HG02973 (cell line): ENCODE data around the gene WDR33.

Source experiments
- ATAC-seq: cut with Tn5 transposase; IDR thresholded peaks from one replicate; pipeline ENCODE4 v1.9.1; 2021; ENCODE audit warnings: moderate library complexity; ENCODE audit not compliant: unreplicated experiment

Gene WDR33

DNA sequence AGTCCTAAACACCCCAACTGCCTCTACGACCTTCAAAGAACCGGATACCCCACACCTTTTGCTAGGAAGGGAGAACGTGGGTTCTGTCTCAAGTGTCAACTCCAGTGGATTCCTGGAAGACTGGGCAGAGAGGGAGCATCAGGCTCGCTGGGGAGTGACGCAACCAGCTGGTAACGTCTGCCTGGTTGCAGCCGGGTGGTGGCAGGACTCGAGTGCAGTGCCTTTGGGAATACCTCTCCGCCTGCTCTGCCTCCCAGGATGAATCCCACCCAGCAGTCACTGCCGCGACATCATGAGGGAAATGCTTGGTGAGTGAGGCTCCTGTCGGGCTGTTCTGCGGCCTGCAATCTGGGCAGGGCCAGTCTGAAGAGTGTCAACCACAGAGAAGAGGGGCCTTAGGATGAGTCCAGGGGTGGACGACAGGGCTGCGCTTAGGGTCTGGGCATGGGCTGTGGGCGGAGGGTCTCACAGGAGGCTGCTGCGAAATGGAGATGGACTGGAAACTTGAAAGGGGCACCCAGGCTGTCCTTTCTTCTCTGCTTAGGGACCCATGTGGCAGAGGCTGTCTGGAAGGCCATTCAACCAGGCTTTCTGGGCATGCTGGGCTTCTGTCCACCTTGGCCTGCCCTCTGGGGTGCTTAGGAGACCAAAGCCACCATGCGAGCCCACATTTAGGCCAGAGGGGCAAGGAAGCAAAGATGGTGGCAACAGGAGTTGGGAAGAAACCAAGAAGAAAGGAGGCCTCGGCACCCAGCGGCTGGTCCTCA, 152.1 kb downstream of the WDR33 start:
- no peak for ATAC-seq

DNA sequence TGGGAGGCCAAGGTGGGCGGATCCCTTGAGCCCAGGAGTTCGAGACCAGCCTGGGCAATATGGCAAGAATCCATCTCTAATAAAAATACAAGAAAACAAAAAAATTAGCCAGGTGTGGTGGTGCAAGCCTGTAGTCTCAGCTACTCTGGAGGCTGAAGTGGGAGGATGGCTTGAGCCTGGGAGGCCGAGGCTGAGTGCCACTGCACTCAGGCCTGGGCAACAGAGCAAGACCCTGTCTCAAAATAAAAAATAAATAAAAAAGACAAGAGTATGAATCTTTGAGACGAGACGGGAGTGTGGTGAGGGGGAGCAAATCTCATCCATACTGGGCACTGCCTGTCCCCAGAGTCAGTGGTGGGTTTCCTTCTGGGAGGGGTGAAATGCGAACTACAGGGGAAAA, 152.8 kb downstream of the WDR33 start:
- ATAC-seq, result no peak

- ATAC-seq, result no peak
Measured at GRCh38 chr2:127657232-127657595, 153.8 kb downstream of the WDR33 start.

DNA sequence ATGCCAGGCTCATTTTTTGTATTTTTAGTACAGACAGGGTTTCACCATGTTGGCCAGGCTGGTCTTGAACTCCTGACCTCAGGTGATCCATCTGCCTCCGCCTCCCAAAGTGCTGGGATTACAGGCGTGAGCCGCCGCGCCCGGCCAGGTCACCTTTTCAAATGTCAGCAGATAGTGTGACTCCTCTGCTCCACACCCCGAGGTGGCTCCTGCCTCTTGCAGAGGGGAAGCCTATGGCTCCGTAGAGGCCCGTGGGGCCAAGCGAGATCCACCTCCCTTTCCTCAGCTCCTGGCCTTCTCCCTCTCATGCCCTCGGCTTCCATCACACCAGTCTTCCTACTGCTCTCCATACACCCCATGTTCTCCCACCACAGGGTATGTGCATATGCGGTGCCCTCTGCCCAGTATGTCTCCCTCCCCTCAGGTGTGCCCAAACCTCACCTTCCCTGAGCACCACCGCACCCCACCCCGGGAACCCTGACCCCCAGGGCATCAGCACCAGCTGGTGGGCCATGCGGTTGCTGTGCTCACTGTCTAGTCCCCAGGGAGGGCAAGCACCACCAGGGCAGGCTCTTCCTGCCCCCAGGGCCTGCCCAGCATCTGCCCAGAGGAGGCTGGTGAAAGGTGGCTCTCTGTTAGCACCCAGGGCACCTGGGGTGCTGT, 154.3 kb downstream of the WDR33 start:
- no peak for ATAC-seq

DNA sequence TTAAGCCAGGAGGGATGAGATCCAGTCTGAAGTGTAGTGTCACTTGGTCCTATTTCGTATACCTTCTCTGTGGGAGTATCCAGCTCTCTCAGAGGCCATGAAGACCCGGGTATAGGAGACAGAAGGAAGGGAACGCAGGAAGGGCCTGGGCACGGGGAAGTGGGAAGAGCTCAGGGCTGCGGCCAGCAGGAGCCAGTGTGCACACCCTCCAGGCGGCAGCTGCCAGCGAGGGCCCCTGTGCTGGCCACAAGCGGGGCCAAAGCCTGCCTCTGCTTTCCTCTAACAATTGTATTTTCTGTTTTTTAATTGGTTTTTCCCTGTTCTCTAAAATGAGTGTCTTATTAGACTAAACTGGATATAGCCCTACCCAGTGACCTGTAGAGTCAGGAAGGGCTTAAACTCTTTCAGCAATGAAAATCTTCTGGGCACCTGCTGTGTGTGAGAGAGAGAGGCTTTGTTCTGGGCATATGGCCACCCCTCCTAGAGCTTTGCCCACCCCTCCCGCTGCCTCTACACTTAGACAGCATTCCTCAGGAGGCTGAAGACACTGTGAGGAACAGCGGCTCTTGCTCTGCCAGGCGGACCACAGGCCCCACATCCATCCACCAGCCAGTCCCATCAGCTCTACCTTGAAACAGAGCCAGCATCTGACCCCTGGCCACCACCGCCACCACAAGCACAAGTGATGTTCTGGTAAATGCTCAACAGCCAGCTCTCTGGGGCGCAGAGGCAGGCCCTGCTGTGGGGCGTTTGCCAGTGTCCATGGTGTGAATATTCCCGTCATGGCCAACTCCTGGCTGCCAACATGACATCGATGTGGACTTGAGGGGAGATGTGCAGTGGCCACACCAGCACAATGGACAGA, 155.5 kb downstream of the WDR33 start:
- ATAC-seq, result no peak

DNA sequence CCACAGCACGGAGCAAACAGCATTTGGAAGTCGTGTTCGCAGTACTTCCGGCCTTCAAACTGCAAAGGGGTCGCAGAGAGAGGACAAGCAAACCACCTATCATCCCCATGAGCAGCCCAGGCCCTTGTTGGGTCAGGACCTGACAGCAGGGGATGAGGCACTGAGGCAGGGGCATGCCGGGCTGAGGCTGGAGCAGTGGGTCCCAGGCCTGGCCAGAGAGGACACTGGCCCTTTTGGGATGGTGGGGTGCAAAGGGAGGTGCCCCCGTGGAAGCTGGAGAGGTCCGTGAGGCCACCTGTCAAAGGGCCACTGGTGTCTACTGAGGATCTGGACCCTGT, 156.2 kb downstream of the WDR33 start:
- no peak for ATAC-seq

- no peak for ATAC-seq
Measured at GRCh38 chr2:127654084-127654837, 156.7 kb downstream of the WDR33 start.

- ATAC-seq, result no peak
Measured at GRCh38 chr2:127653421-127654083, 157.4 kb downstream of the WDR33 start.

DNA sequence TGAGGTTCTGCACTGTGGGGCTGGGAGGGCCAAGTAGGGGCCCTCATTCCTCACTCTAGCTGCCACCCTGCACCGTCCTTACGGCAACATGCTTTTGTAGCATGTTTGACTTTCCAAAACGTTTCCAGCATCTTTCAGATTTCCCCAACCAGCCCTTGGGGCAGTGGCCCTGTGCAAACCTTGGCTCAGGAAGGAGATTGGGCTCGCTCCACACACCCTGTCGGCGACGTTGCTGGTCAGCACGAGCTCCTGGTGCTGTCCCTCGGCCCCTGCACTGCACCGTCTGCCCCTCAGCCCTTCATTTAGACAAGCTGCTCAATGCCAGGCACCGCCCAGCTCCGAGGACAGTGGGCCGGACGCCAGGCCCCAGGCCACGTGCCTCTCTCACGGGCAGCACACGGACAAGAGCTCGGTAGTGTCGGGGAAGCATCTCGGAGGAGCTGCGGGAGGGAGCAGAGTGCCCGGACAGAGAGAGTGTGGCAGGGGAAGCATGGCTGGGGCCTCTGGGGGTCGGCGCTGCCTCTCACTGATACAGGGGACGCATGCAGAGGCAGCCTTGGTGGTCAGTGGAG, 158.1 kb downstream of the WDR33 start:
- ATAC-seq, result no peak

- ATAC-seq, result no peak
Measured at GRCh38 chr2:127651971-127652550, 158.9 kb downstream of the WDR33 start.

DNA sequence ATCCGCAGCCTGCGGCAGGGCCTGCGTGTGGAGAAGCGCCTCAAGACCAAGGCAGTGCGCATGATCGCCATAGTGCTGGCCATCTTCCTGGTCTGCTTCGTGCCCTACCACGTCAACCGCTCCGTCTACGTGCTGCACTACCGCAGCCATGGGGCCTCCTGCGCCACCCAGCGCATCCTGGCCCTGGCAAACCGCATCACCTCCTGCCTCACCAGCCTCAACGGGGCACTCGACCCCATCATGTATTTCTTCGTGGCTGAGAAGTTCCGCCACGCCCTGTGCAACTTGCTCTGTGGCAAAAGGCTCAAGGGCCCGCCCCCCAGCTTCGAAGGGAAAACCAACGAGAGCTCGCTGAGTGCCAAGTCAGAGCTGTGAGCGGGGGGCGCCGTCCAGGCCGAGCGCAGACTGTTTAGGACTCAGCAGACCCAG, 159.6 kb downstream of the WDR33 start:
- ATAC-seq, result no peak
